ENCODE data around the gene HSD17B2.
"Not testable (repeated sequence)": the region's sequence is repeated elsewhere in the genome, so short reads cannot be mapped to it uniquely, and the experiment has no call there.

Gene HSD17B2

DNA sequence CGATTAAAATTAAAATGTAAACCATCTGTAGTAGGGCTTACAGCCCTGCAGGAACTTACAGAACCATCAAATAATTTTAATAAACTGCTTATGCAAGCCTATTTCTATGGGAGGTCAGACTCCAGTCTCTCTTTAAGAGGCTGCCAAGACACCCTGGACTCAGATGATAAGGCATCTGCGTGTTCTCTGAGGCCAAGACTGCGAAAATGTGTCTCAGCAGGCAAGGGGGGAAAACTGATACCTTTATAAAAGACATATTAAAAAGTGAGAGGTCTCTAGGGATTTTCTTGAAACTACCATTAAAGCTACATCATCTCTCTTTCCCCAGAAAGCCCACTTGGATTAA is 102.7 kb downstream of the HSD17B2 start:
- no peak for DNase-seq

DNA sequence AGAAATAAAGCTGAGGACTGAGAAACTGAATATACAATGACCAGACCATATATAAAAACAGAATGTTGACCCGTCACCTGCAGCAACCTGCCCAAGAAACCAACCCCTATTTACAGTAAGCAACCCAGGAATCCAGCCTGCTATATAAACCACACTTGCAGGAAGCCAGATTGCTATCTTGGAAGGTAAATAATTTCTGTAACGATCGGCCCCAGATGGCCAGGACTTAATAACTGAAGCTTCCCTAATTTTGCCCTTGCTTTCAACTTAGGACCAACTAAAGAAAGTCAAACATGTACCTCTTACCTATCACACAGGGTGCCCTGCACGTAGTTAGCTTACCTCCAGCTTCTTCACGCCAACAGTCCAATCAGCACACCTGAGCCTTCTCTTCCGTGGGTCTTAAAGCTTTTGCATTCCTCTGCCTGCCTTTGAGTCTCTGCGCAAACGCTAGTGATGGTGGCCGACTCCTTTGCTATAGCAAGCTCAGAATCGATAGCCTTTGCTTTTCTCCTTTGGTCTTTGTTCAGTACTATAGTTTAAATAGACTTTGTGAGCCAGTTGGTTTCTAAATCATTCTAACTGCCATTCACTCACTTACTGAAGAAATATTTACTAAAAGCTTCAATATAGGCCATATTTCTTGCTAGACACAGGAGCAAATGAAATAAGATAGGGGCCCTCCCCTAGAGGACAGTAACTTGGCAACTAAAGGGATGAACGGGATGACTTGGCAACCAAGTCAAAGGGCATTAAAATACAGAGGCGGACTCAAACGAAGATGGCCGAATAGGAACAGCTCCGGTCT is 103.6 kb downstream of the HSD17B2 start:
- no peak for DNase-seq

DNA sequence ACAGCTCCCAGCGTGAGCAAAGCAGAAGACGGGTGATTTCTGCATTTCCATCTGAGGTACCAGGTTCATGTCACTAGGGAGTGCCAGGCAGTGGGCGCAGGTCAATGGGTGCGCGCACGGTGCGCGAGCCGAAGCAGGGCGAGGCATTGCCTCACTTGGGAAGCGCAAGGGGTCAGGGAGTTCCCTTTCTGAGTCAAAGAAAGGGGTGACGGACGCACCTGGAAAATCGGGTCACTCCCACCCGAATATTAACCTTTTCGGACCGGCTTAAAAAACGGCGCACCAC is 104.2 kb downstream of the HSD17B2 start:
- not testable (repeated sequence) for DNase-seq

DNA sequence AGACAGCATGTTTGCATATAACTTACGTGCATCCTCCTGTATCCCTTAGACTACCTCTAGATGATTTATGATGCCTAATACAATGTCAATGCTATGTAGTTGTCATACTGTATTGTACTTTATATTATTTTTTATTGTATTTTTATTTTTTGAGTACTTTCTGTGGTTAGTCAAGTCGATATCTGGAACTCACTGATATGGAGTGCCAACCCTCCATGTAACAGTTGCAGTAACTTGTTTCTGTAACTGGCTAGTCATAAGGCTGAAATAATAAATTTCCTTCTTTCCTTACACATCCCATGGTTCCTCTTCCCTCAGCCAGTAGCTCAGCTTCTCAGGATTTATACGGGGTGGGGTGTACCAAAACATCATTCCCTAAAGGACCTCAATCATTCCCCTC is 111.5 kb downstream of the HSD17B2 start:
- no peak for DNase-seq

DNA sequence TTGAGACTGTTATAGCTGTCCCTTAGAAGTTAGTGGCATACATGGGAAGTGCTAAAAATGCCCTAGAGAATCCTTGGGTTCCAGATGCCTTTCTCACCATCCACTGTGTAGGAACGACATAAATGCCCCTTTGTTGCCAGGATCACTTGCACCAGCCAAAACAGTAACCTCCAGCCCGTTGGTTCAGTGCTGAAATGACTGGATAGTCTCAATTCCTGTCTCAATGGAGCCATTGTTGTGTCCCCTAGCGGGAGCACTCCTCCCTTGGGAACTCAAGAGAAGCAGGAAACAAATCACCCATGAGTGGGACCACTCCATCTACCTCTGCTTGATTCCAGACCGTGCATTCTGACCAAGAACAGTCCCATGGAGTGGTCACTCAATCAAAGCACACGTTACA is 111.9 kb downstream of the HSD17B2 start:
- DNase-seq = no peak

DNA sequence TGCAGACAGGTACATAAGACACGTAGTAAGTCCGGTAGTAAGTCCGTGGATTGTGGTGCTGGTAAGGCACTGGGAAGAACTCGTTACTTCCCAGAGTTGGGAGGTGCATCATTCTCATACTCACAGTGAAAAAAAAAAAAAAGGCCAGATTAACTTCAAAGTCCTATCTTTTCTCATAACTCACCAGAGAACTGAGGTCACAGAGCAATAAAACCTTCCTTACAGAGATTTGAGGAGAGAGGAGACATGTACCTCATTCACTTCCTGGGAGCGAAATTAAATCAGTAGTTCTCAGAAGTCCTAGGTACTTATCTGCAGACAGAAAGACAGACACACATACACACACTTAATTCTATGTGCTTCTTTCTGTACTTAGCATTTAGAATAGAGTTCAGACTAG is 112.5 kb downstream of the HSD17B2 start:
- no peak for DNase-seq

All from activated CD8-positive, alpha-beta memory T cell treated with anti-CD3 and anti-CD28 coated beads, Interleukin-2, amount 50 U/mL, for 48 hours (primary cell).